SK-N-MC (cell line): ENCODE measurements around the gene SLC5A10.

Experiments
- DNase-seq: peaks from one replicate; pipeline ENCODE4 v3.0.0-alpha.2; 2011; ENCODE audit warnings: low read depth, low spot score
- H3K27ac ChIP-seq: fragments of 200-600 bp; sonication (generic); 2 replicates; pipeline ENCODE4 v1.5.1; 2016; ENCODE audit warnings: mixed run types
- H3K36me3 ChIP-seq: fragments of 200-600 bp; sonication (generic); 2 replicates; pipeline ENCODE4 v1.6.1; 2017; ENCODE audit warnings: antibody characterized with exemption, low read length, mixed read lengths; ENCODE audit not compliant: insufficient read depth
- H3K4me3 ChIP-seq: fragments of 200-600 bp; sonication (generic); 2 replicates; pipeline ENCODE4 v1.5.1; 2016
- H3K9ac ChIP-seq: fragments of 200-600 bp; sonication (generic); 2 replicates; pipeline ENCODE4 v1.8.0; 2017; ENCODE audit warnings: mixed run types, mixed read lengths; ENCODE audit not compliant: insufficient read length
- H3K9me3 ChIP-seq: fragments of 200-600 bp; sonication (generic); 2 replicates; pipeline ENCODE4 v1.6.1; 2017; ENCODE audit warnings: low read depth, mild to moderate bottlenecking, antibody characterized with exemption, low read length, moderate library complexity, mixed read lengths
- EZH2 ChIP-seq: fragments of 200-600 bp; sonication (generic); IDR thresholded peaks from one replicate; pipeline ENCODE4 v1.6.1; 2017; ENCODE audit warnings: antibody characterized with exemption
- FOXP2 ChIP-seq: optimal IDR thresholded peaks from 2 replicates; pipeline ENCODE3; 2011; ENCODE audit warnings: mild to moderate bottlenecking, moderate library complexity; ENCODE audit not compliant: insufficient read depth; ENCODE audit errors: extremely low read length, control extremely low read depth
- POLR2AphosphoS5 ChIP-seq: IDR thresholded peaks from 2 replicates; pipeline ENCODE4 v1.6.1; 2012; ENCODE audit warnings: mild to moderate bottlenecking, low read depth, low read length, borderline replicate concordance

SLC5A10 gene

DNA sequence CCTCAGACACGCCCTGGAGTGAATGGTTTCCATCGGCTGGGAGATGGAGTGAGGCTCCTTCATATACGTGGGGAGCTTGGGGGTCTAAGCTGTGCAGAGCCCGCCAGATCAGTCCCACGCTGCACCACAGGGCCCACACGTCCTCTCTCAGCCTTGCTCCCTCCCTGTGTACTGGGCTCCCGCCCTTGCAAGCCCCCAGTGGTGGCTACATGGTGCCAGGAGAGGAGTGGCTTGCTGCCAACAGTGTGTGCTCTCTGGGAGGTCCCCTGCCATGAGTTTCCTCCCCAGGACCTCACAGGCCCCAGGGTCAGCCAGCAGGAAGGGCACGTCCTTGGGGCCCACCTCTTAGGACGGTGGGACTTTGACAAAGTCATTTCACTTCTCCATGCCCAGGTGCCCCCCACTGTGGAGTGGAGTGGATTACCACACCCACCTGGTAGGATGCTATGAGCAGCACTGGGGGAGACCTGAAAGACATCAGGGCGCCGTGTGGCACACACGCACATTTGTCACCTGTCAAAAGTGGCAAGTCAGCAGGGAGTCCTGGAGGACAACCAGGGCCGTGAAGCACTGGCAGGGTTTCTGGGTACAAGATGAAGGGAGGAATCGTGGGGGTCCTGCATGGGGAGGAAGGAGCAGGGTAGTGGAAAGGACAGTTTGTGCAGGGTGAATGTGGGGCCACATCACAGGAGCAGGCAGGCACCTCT lies 13.7 kb downstream of the SLC5A10 start:
- DNase-seq = no peak
- no peak overlapping the region for H3K9ac ChIP-seq
- H3K4me3 ChIP-seq = no peak overlapping the region
- H3K9me3 ChIP-seq = no peaks in the 10 kb centered on the region
- H3K27ac ChIP-seq = no peak overlapping the region
- TF ChIP-seq FOXP2 = no peak
- TF ChIP-seq EZH2 = no peak
- no peak for TF ChIP-seq POLR2AphosphoS5
- no peaks in the 10 kb centered on the region for H3K36me3 ChIP-seq

- DNase-seq = no peak
- no peak overlapping the region for H3K4me3 ChIP-seq
- no peak overlapping the region for H3K27ac ChIP-seq
- no peak for TF ChIP-seq POLR2AphosphoS5
- TF ChIP-seq EZH2 = no peak
- TF ChIP-seq FOXP2 = no peak
- no peaks in the 10 kb centered on the region for H3K36me3 ChIP-seq
- no peaks in the 10 kb centered on the region for H3K9me3 ChIP-seq
- no peak overlapping the region for H3K9ac ChIP-seq
Measured at GRCh38 chr17:18966831-18967624, 15.1 kb downstream of the SLC5A10 start.

GRCh38 chr17:18967916-18968315 lies 16.0 kb downstream of the SLC5A10 start:
- H3K27ac ChIP-seq = no peak overlapping the region
- H3K9ac ChIP-seq = no peak overlapping the region
- H3K36me3 ChIP-seq = no peaks in the 10 kb centered on the region
- no peak overlapping the region for H3K4me3 ChIP-seq
- no peak for DNase-seq
- no peaks in the 10 kb centered on the region for H3K9me3 ChIP-seq
- TF ChIP-seq POLR2AphosphoS5 (no peak), EZH2 (no peak), FOXP2 (no peak)

DNA sequence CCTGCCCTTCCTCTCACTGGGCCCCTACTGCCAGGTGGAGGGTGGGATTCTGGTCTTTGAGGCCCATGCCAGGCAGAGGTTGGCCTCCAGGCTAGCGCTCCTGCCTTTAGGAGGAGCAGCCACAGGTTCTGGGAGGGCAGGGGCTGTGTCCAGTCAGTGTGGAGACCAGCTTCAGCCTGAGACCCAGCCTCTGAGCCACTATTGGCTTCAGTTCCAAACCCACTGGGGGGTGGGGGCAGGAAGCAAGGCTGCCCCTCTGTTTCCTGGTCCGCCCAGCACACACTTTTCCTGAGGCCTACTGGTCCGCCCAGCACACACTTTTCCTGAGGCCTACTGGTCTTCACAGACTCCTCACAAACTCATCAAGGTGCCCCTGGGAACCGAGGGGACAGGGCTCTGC lies 16.4 kb downstream of the SLC5A10 start:
- TF ChIP-seq EZH2 = no peak
- no peak for TF ChIP-seq FOXP2
- TF ChIP-seq POLR2AphosphoS5 = no peak
- no peak overlapping the region for H3K9ac ChIP-seq
- H3K4me3 ChIP-seq = no peak overlapping the region
- no peak overlapping the region for H3K27ac ChIP-seq
- H3K9me3 ChIP-seq = no peaks in the 10 kb centered on the region
- no peak for DNase-seq
- H3K36me3 ChIP-seq = no peaks in the 10 kb centered on the region

GRCh38 chr17:18968945-18969887 lies 17.3 kb downstream of the SLC5A10 start:
- no peak for DNase-seq
- Histone ChIP-seq H3K27ac (no peak overlapping the region), H3K9ac (no peak overlapping the region), H3K9me3 (no peaks in the 10 kb centered on the region), H3K36me3 (no peaks in the 10 kb centered on the region), H3K4me3 (no peak overlapping the region)
- TF ChIP-seq EZH2 (no peak), FOXP2 (no peak)

GRCh38 chr17:18970582-18971480 lies 18.9 kb downstream of the SLC5A10 start:
- TF ChIP-seq FOXP2 (no peak), POLR2AphosphoS5 (no peak), EZH2 (no peak)
- Histone ChIP-seq H3K27ac (no peak overlapping the region), H3K9ac (no peak overlapping the region), H3K4me3 (no peak overlapping the region), H3K9me3 (no peaks in the 10 kb centered on the region), H3K36me3 (no peaks in the 10 kb centered on the region)
- DNase-seq = no peak

DNA sequence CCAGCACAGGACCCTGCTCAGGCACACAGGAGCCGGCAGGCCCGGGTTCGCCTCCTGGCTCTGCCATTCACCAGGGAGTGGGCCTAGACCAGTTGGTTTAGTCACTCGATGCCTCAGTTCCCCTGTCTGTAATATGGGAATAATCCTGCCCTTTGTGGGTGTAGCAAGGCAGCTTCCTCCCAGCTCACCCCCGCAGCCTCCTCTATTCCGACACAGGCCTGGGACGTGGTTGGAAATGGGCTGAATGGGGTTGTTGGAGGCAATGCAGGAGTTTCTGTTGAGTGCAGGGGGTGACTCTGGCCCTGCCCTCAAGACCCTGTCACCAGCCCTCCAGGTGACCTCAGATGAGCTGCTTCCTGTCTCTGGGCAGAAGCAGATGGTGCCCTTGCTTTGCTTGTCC lies 19.8 kb downstream of the SLC5A10 start:
- no peaks in the 10 kb centered on the region for H3K36me3 ChIP-seq

More for the DNA sequence above, 19.8 kb downstream of the SLC5A10 start:
- TF ChIP-seq POLR2AphosphoS5 (no peak), FOXP2 (no peak), EZH2 (no peak)
- Histone ChIP-seq H3K27ac (no peak overlapping the region), H3K9me3 (no peaks in the 10 kb centered on the region), H3K9ac (no peak overlapping the region), H3K4me3 (no peak overlapping the region)
- no peak for DNase-seq
